Adrenal gland (tissue), 12 donors: ENCODE results near the gene FTSJ3. TPM values are rescaled to one million over a fixed set of nuclear protein-coding genes. Genes with fewer than 3 reads are reported as not detected.
A peak's percentile ranks its signal among the peaks of the same experiment; 100 is the strongest.

Source experiments
- DNase-seq, 7 donors: peaks; one replicate each; pipeline ENCODE4 v3.0.0-alpha.2; 2019 to 2020
- H3K27ac ChIP-seq, 5 donors: fragments of 200-600 bp; sonication (generic) in 4 of 5; 1 replicate in 3 of 5; 2 replicates in 2 of 5; pipeline versions ENCODE4 v1.5.1 to v1.8.0; 2016 to 2020; ENCODE audit warnings: mild to moderate bottlenecking in 1 of 5
- H3K27me3 ChIP-seq: fragments of 200-600 bp; 2 replicates; pipeline ENCODE4 v1.8.0; 2021
- H3K36me3 ChIP-seq, 2 donors: fragments of 200-600 bp; replicated peaks in 1 of 2; 1 replicate in 1 of 2; 2 replicates in 1 of 2; pipeline versions ENCODE4 v1.5.1 to v1.8.0; 2018 to 2022
- H3K4me1 ChIP-seq, 2 donors: fragments of 200-600 bp; replicated peaks in 1 of 2; 1 replicate in 1 of 2; 2 replicates in 1 of 2; pipeline versions ENCODE4 v1.5.1 to v1.8.0; 2018 to 2021
- H3K4me3 ChIP-seq, 4 donors: fragments of 200-600 bp; sonication (generic) in 3 of 4; one replicate each; pipeline ENCODE4 v1.5.1; 2016 to 2018
- H3K9me3 ChIP-seq, 3 donors: fragments of 200-600 bp; sonication (generic) in 1 of 3; replicated peaks in 1 of 3; 1 replicate in 2 of 3; 2 replicates in 1 of 3; pipeline versions ENCODE4 v1.5.1 to v1.8.0; 2016 to 2021
- POLR2A ChIP-seq, 2 donors: fragments of 450-650 bp; IDR thresholded peaks; one replicate each; pipeline ENCODE4 v1.6.1; 2017; ENCODE audit warnings: antibody characterized with exemption in 2 of 2, mild to moderate bottlenecking in 2 of 2, moderate library complexity in 1 of 2
- WGBS, 4 donors: extraction: QIAGEN DNeasy Blood & Tissue Kit in 2 of 4; methylation state at CpG; one replicate each; pipeline versions ENCODE4 v1.1.5 to v1.1.7; 2013 to 2017; 5-methylcytosine and 5-hydroxymethylcytosine counted together
- intact Hi-C, 2 donors: fragments of 100-400 bp; cut with DNase I; formaldehyde crosslinking; loops; one replicate each; pipeline versions ENCODE4 v1.14.1 to v1.15.0; 2022 to 2023
- polyA plus RNA-seq, 3 donors: library from polyadenylated mRNA; stranded (reverse); fragments of 200-250 nt in 2 of 3; fragments of 350-450 nt in 1 of 3; fragmentation: Illumina TruSeq in 1 of 3; extraction: RNeasy Lipid Tissue Mini Kit (QIAGEN cat#74804) in 1 of 3; gene quantifications; one replicate each; pipeline ENCODE4 v1.2.3, GENCODE V29; 2013 to 2014
- total RNA-seq, 9 donors: library from RNA; depleted of rRNA in 4 of 9; stranded (reverse); fragments of >200 nt in 4 of 9; fragments of 120-200 nt in 1 of 9; fragmentation: NEBNext Ultra II Directional in 1 of 9; extraction: Animal tissue kit (Norgen Biotek cat#: 25700) in 1 of 9; gene quantifications; one replicate each; pipeline versions ENCODE4 v1.1.0 to v1.2.4, GENCODE V29; 2013 to 2023
- TF ChIP-seq, protein P1 (sequence below), 6 experiments: fragments of 450-650 bp in 4 of 6; fragments of 200-600 bp in 2 of 6; sonication (generic) in 1 of 6; IDR thresholded peaks; 1 replicate in 5 of 6; 2 replicates in 1 of 6; pipeline versions ENCODE4 v1.5.1 to v1.8.0; 2016 to 2021; ENCODE audit warnings: antibody characterized with exemption in 6 of 6, mild to moderate bottlenecking in 2 of 6, moderate library complexity in 1 of 6
- donor health status: healthy with polysubstance abuse.
- donor health status: Bipolar disorder and iron deficiency.
- donor health status: DM: yes; HTN: yes; CAD: no.
- donor health status: DM: no; HTN: no; CAD: no.
- donor health status: DM: no; HTN: no; CAD: no.
- donor health status: DM: yes; HTN: yes; CAD: no.

Gene FTSJ3
- total and polyA plus RNA-seq, 12 donors, result 19.4 to 56.1 (median 43.2) TPM

DNA sequence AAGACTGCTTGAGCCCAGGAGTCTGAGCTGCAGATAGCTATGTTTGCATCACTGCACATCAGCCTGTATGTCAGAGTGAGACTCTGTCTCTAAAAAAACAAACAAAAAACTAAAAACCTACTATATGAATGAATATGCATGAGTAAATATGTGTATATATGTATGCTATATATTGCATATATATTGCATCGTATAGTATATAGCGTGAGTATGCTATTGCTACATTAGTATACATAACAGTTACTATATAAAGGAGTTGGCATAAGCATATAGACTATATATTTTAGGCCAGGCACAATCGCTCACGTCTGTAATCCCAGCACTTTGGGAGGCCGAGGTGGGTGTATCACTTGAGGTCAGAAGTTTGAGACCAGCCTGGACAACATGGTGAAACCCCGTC, 37.4 kb downstream of the FTSJ3 start:
- no peaks in the 10 kb centered on the region for H3K27me3 ChIP-seq
- H3K27ac ChIP-seq, result no peak overlapping the region
- intact Hi-C loops, result no loop called here
- peaks cover 0 to 70% of the 10 kb centered on the region in 2 donors for H3K36me3 ChIP-seq
- 86 to 95% (median 92%) methylated on average over 6 of the region's 6 CpGs for WGBS, 4 donors
- H3K4me3 ChIP-seq, result no peak overlapping the region
- H3K9me3 ChIP-seq, result no peaks in the 10 kb centered on the region
- H3K4me1 ChIP-seq, result peaks cover 0 to 16% of the 10 kb centered on the region in 2 donors
- no peak for DNase-seq
- TF ChIP-seq, protein P1, sequence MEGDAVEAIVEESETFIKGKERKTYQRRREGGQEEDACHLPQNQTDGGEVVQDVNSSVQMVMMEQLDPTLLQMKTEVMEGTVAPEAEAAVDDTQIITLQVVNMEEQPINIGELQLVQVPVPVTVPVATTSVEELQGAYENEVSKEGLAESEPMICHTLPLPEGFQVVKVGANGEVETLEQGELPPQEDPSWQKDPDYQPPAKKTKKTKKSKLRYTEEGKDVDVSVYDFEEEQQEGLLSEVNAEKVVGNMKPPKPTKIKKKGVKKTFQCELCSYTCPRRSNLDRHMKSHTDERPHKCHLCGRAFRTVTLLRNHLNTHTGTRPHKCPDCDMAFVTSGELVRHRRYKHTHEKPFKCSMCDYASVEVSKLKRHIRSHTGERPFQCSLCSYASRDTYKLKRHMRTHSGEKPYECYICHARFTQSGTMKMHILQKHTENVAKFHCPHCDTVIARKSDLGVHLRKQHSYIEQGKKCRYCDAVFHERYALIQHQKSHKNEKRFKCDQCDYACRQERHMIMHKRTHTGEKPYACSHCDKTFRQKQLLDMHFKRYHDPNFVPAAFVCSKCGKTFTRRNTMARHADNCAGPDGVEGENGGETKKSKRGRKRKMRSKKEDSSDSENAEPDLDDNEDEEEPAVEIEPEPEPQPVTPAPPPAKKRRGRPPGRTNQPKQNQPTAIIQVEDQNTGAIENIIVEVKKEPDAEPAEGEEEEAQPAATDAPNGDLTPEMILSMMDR (IDR thresholded peaks at IDR 0.05), result no peak
- no peak for TF ChIP-seq POLR2A (IDR thresholded peaks at IDR 0.05)

DNA sequence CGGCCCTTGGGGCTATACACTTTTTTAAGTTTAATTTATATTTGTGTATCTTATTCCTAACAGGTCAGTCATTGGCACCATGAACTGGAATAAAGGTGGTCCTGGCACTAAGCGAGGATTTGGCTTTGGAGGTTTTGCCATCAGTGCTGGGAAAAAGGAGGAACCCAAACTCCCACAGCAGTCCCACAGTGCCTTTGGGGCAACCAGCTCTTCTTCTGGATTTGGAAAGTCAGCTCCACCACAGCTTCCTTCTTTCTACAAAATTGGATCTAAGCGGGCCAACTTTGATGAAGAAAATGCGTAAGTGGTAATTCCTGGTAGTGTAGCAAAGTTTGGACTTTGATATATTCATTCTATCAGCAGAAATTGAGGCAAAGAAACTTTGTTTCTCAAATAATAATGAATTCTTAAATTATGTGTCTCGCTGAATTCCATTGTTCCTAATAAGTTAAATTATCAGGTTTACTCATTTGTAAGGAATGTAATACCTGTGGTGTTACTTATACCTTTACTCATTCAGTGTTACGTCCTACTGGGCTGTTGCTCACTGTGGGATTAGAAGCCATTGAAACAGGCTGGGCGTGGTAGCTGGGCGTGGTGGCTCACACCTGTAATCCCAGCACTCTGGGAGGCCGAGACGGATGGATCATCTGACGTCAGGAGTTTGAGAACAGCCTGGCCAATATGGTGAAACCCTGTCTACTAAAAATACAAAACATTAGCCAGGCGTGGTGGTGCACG, 40.3 kb downstream of the FTSJ3 start:
- DNase-seq, result no peak
- intact Hi-C loops, result no loop called here
- no peak overlapping the region for H3K27ac ChIP-seq
- no peaks in the 10 kb centered on the region for H3K27me3 ChIP-seq
- H3K4me3 ChIP-seq, result no peak overlapping the region
- peaks cover 0 to 38% of the 10 kb centered on the region in 2 donors for H3K4me1 ChIP-seq
- 92 to 96% (median 93%) methylated on average over 13 of the region's 13 CpGs for WGBS, 4 donors
- TF ChIP-seq, protein P1 (IDR thresholded peaks at IDR 0.05), result no peak
- no peak for TF ChIP-seq POLR2A (IDR thresholded peaks at IDR 0.05)
- no peaks in the 10 kb centered on the region for H3K9me3 ChIP-seq
- H3K36me3 ChIP-seq, result peaks cover 0 to 41% of the 10 kb centered on the region in 2 donors

DNA sequence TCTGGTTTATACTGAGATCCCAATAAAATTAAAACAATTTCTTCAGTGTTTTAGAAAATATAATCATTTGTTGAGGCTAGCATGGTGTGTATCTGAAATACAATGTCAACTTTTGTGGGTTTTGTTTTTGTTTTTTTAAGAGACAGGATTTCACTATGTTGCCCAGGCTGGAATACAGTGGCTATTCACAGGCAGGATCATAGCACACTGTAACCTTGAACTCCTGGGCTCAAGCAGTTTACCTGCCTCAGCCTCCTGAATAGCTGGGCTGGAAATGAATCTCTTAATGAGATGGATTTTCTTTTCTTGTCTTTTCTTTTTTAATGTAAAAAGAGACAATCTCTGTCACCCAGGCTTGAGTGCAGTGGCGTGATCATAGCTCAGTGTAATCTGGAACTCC, 41.3 kb downstream of the FTSJ3 start:
- Histone ChIP-seq H3K27me3 (no peaks in the 10 kb centered on the region), H3K4me3 (no peak overlapping the region), H3K36me3 (peaks cover 0 to 38% of the 10 kb centered on the region in 2 donors), H3K27ac (no peak overlapping the region), H3K4me1 (peaks cover 0 to 42% of the 10 kb centered on the region in 2 donors), H3K9me3 (no peaks in the 10 kb centered on the region)
- intact Hi-C loops, result no loop called here
- TF ChIP-seq, protein P1 (IDR thresholded peaks at IDR 0.05), result no peak
- TF ChIP-seq POLR2A (IDR thresholded peaks at IDR 0.05), result no peak
- 95 to 100% (median 98%) methylated on average over 1 of the region's 1 CpG for WGBS, 4 donors
- no peak for DNase-seq

DNA sequence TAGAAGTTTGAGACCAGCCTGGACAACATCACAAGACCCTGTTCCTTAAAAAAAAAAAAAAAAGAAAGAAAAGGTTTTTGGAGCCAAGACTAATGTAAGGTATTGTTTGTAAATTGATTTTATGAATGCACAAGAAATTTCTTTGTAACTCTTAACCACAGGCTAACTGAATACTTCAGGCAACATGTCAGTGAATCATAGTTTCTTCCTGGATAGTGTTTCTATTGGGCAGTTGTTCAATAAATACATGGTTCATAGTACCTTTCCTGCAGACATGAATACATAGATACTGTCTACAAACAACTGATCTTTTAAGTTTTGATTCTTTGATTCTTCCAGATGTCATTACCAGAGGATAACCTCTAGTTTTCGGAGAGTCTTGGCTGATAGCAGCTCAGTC, 41.9 kb downstream of the FTSJ3 start:
- peak overlapping the region in 1 of 5 donors; percentile 31 for H3K27ac ChIP-seq
- intact Hi-C loops, result no loop called here
- no peak overlapping the region for H3K4me3 ChIP-seq
- H3K36me3 ChIP-seq, result peaks cover 0 to 35% of the 10 kb centered on the region in 2 donors
- TF ChIP-seq, protein P1 (IDR thresholded peaks at IDR 0.05), result no peak
- TF ChIP-seq POLR2A (IDR thresholded peaks at IDR 0.05), result no peak
- WGBS, 4 donors, result 74 to 95% (median 90%) methylated on average over 1 of the region's 1 CpG
- no peaks in the 10 kb centered on the region for H3K9me3 ChIP-seq
- DNase-seq, result no peak
- H3K4me1 ChIP-seq, result peaks cover 0 to 48% of the 10 kb centered on the region in 2 donors
- no peaks in the 10 kb centered on the region for H3K27me3 ChIP-seq
